Renal cortical epithelial cell (primary cell): ENCODE measurements around the gene RPL32. TPM values are rescaled to one million over a fixed set of nuclear protein-coding genes. Genes with fewer than 3 reads are reported as not detected.
"Not testable (repeated sequence)": the region's sequence is repeated elsewhere in the genome, so short reads cannot be mapped to it uniquely, and the experiment has no call there.

ENCODE experiments used
- DNase-seq: peaks from one replicate; pipeline ENCODE4 v3.0.0-alpha.2; 2011; ENCODE audit warnings: low read depth
- total RNA-seq: library from RNA; depleted of rRNA; stranded (reverse); fragments of >200 nt; gene quantifications from 2 replicates; pipeline ENCODE4 v1.2.3, GENCODE V29; 2014

The RPL32 gene
- 664 and 705 TPM in 2 replicates for total RNA-seq

GRCh38 chr3:12841149-12841969, at the start of gene RPL32:
RPL32 (minus strand) TSS chr3:12841565; CDS start chr3:12840237, 1,328 bp downstream.
- peak; percentile 93 for DNase-seq

- no peak for DNase-seq
Observed at GRCh38 chr3:12890610-12891390, 49.4 kb upstream of the RPL32 start.

GRCh38 chr3:12886736-12887135, 45.4 kb upstream of the RPL32 start:
- no peak for DNase-seq

- DNase-seq: no peak
Observed at GRCh38 chr3:12886106-12886679, 44.8 kb upstream of the RPL32 start.

GRCh38 chr3:12885583-12885930, 44.2 kb upstream of the RPL32 start:
- no peak for DNase-seq

- DNase-seq: no peak
Observed at GRCh38 chr3:12884790-12885582, 43.6 kb upstream of the RPL32 start.

GRCh38 chr3:12884186-12884680, 42.9 kb upstream of the RPL32 start:
- DNase-seq: peak; percentile 13

GRCh38 chr3:12882336-12883310, 41.3 kb upstream of the RPL32 start:
- no peak for DNase-seq

- not testable (repeated sequence) for DNase-seq
Observed at GRCh38 chr3:12881858-12882257, 40.5 kb upstream of the RPL32 start.

- no peak for DNase-seq
Observed at GRCh38 chr3:12879191-12879815, 37.9 kb upstream of the RPL32 start.

- DNase-seq: not testable (repeated sequence)
Observed at GRCh38 chr3:12878758-12879157, 37.4 kb upstream of the RPL32 start.

GRCh38 chr3:12878141-12878574, 36.8 kb upstream of the RPL32 start:
- no peak for DNase-seq

GRCh38 chr3:12877040-12877439, 35.7 kb upstream of the RPL32 start:
- DNase-seq: no peak

GRCh38 chr3:12875857-12876836, 34.8 kb upstream of the RPL32 start:
- DNase-seq: no peak

GRCh38 chr3:12871404-12871983, 30.1 kb upstream of the RPL32 start:
- DNase-seq: no peak

- DNase-seq: no peak
Observed at GRCh38 chr3:12870942-12871341, 29.6 kb upstream of the RPL32 start.

GRCh38 chr3:12869035-12869621, 27.8 kb upstream of the RPL32 start:
- DNase-seq: no peak
